Measurements from ENCODE around the gene FAM83B. TPM values are rescaled to one million over a fixed set of nuclear protein-coding genes. Genes with fewer than 3 reads are reported as not detected.

FAM83B gene
- total RNA-seq, 1 donor from 2014 or later, result 0.63 TPM

GRCh38 chr6:54909184-54909583 lies 62.6 kb downstream of the FAM83B start:
- Histone ChIP-seq H3K4me1 (no peaks in the 10 kb centered on the region), H3K9me3 (replicated peaks) (no peaks in the 10 kb centered on the region), H3K27me3 (ENCODE audit: low read depth) (no peaks in the 10 kb centered on the region), H3K36me3 (no peaks in the 10 kb centered on the region), H3K27ac (replicated peaks) (no peak overlapping the region), H3K4me3 (no peak overlapping the region)
- intact Hi-C loops (cut with micrococcal nuclease), result no loop called here
- no peak for DNase-seq
- TF ChIP-seq, protein P1, sequence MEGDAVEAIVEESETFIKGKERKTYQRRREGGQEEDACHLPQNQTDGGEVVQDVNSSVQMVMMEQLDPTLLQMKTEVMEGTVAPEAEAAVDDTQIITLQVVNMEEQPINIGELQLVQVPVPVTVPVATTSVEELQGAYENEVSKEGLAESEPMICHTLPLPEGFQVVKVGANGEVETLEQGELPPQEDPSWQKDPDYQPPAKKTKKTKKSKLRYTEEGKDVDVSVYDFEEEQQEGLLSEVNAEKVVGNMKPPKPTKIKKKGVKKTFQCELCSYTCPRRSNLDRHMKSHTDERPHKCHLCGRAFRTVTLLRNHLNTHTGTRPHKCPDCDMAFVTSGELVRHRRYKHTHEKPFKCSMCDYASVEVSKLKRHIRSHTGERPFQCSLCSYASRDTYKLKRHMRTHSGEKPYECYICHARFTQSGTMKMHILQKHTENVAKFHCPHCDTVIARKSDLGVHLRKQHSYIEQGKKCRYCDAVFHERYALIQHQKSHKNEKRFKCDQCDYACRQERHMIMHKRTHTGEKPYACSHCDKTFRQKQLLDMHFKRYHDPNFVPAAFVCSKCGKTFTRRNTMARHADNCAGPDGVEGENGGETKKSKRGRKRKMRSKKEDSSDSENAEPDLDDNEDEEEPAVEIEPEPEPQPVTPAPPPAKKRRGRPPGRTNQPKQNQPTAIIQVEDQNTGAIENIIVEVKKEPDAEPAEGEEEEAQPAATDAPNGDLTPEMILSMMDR (IDR thresholded peaks at IDR 0.05; ENCODE audit: borderline replicate concordance), result no peak

- Histone ChIP-seq H3K27ac (replicated peaks) (no peak overlapping the region), H3K4me1 (no peaks in the 10 kb centered on the region), H3K9me3 (replicated peaks) (no peaks in the 10 kb centered on the region), H3K36me3 (no peaks in the 10 kb centered on the region), H3K27me3 (ENCODE audit: low read depth) (no peaks in the 10 kb centered on the region), H3K4me3 (no peak overlapping the region)
- DNase-seq, result no peak
- intact Hi-C loops (cut with micrococcal nuclease), result no loop called here
- TF ChIP-seq, protein P1 (IDR thresholded peaks at IDR 0.05; ENCODE audit: borderline replicate concordance), result no peak
Observed at GRCh38 chr6:54910431-54910884, 63.9 kb downstream of the FAM83B start.

DNA sequence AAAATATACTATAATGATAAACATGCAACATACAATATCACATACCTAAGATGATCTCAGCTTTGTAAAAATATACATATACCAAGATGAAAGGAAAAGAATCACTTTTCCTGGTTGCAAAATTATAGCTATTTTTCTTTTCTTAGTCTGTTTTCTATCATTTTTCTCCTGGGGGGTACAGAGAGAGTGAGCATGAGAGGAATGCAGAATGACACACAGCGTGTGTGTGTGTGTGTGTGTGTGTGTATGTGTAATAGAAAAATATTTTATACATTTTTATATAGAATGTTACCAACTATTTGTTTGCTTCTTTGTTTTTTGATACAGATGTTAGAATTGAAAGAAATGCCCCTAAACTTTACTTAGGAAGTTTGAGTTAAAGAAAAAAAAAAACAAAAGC lies 64.3 kb downstream of the FAM83B start:
- H3K9me3 ChIP-seq (replicated peaks), result no peaks in the 10 kb centered on the region
- no peak overlapping the region for H3K4me3 ChIP-seq
- H3K27me3 ChIP-seq (ENCODE audit: low read depth), result no peaks in the 10 kb centered on the region
- intact Hi-C loops (cut with micrococcal nuclease), result no loop called here
- no peak for DNase-seq
- no peaks in the 10 kb centered on the region for H3K36me3 ChIP-seq
- TF ChIP-seq, protein P1 (IDR thresholded peaks at IDR 0.05; ENCODE audit: borderline replicate concordance), result no peak
- no peaks in the 10 kb centered on the region for H3K4me1 ChIP-seq
- H3K27ac ChIP-seq (replicated peaks), result no peak overlapping the region

DNA sequence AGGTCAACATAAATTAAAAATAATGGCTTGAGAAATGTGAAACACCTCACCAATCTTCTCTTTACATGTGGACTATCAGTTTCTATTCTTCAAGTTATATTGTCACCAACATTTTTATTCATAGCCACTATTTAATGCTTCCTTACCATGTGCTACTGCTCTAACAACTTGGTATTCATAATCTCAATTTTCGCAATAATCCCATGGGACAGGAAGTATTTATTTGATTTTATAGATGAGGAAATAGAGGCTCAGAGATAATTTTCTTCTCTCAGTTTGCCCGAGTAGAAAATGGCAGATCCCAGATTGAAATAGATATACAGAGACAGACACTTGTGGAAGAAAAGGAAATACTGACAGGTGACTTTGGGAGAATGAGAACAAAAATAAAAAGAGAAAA lies 66.6 kb downstream of the FAM83B start:
- TF ChIP-seq, protein P1 (IDR thresholded peaks at IDR 0.05; ENCODE audit: borderline replicate concordance), result no peak
- H3K27me3 ChIP-seq (ENCODE audit: low read depth), result no peaks in the 10 kb centered on the region
- DNase-seq, result no peak
- intact Hi-C loops (cut with micrococcal nuclease), result no loop called here
- H3K4me3 ChIP-seq, result no peak overlapping the region
- no peak overlapping the region for H3K27ac ChIP-seq (replicated peaks)
- no peaks in the 10 kb centered on the region for H3K4me1 ChIP-seq
- no peaks in the 10 kb centered on the region for H3K36me3 ChIP-seq
- no peaks in the 10 kb centered on the region for H3K9me3 ChIP-seq (replicated peaks)

- H3K36me3 ChIP-seq, result no peaks in the 10 kb centered on the region
- no peaks in the 10 kb centered on the region for H3K27me3 ChIP-seq (ENCODE audit: low read depth)
- no peak overlapping the region for H3K4me3 ChIP-seq
- H3K9me3 ChIP-seq (replicated peaks), result no peaks in the 10 kb centered on the region
- intact Hi-C loops (cut with micrococcal nuclease), result no loop called here
- H3K27ac ChIP-seq (replicated peaks), result no peak overlapping the region
- DNase-seq, result no peak
- TF ChIP-seq, protein P1 (IDR thresholded peaks at IDR 0.05; ENCODE audit: borderline replicate concordance), result no peak
- no peaks in the 10 kb centered on the region for H3K4me1 ChIP-seq
Observed at GRCh38 chr6:54916858-54917257, 70.3 kb downstream of the FAM83B start.

GRCh38 chr6:54920628-54921027 lies 74.1 kb downstream of the FAM83B start:
- intact Hi-C loops (cut with micrococcal nuclease), result no loop called here
- TF ChIP-seq, protein P1 (IDR thresholded peaks at IDR 0.05; ENCODE audit: borderline replicate concordance), result no peak
- H3K36me3 ChIP-seq, result no peaks in the 10 kb centered on the region

More at GRCh38 chr6:54920628-54921027, 74.1 kb downstream of the FAM83B start:
- no peaks in the 10 kb centered on the region for H3K27me3 ChIP-seq (ENCODE audit: low read depth)
- DNase-seq, result no peak
- H3K9me3 ChIP-seq (replicated peaks), result peaks cover 3% of the 10 kb centered on the region
- no peak overlapping the region for H3K4me3 ChIP-seq
- no peak overlapping the region for H3K27ac ChIP-seq (replicated peaks)
- no peaks in the 10 kb centered on the region for H3K4me1 ChIP-seq
